GM18508 (cell line): Measurements from ENCODE around the gene MEF2A.
"Not testable (repeated sequence)": the region's sequence is repeated elsewhere in the genome, so short reads cannot be mapped to it uniquely, and the experiment has no call there.

ENCODE experiments used
- ATAC-seq: cut with Tn5 transposase; IDR thresholded peaks from one replicate; pipeline ENCODE4 v1.9.1; 2021; ENCODE audit warnings: moderate number of reproducible peaks; ENCODE audit not compliant: insufficient read depth, unreplicated experiment

Gene MEF2A

DNA sequence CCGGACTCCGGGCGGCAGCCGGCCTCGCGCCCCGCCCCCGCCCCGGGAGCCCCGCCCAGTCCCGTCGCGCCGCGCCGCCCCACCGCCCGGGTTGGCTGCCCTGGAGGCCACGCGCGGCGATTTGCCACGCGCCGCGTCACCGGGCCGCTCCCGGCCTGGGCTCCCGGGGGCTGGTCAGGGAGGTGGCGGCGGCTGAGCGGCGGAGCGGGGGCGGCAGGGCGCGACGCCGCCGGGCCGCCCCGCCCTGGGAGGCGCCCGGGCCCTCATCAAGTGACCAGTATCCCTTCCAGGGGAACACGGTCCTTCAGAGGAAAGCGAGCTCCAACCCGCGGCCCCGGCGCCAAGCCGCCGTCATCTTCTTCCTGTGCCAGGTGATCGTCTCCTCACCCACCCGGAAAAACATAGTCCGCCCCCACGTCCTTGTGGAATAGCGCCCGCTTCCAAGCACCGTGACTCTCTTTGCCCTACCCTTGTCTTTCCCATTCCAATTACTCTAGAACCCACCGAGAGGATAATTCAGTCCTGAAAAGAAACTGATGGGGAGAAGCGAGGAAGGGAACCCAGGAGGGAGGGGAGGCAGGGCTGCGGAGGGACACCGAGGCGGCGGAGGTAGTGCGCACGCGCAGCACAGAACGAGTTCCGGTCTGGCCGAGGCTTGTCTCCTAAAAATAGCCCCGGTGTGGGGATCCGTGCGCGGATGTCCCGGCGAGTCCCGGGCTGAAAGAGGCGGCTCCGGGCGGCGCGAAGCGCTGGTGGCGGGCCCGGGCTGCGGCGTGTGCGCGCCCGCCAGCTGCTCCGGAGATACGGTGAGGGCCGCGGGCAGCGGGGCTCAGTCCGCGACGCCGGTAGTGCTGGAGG is at the start of gene MEF2A:
Gene MEF2A (plus strand): TSS at position 686 of the 858 bp plus-strand sequence. CDS start 67,136 bp downstream, outside the sequence.
- no peak for ATAC-seq

DNA sequence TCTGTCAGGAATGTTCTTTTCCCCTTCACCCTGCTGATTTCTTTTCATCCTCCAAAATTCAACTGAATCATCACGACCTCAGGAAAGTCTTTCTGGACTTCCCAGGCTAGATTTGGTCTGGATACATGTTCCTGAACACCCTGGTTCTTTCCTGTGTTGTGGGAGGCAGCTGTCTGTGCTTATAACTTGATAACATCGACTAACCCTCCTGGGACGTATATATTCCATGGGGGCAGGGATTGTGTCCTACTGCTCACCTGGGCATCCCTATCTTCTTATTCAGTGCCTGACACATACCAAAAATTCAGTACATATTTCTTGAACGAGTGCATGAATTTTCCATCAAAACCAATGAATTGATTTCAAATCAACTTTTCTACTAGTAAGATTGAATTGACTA is 47.6 kb upstream of the MEF2A start:
- no peak for ATAC-seq

DNA sequence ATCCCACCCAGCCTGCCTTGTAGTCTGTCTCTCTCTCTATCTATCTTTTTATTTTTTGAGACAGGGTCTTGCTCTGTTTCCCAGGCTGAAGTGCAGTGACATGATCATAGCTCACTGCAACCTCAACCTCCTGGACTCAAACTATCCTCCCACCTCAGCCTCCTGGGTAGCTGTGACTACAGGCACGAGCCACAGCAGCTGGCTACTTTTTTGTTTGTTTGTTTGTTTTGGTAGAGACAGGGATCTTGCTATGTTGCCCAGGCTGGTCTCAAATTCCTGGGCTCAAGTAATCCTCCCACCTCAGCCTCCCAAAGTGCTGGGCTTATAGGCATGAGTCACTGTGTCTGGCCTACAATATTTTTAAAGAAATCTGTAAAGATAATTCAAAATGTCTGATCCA is 46.4 kb upstream of the MEF2A start:
- not testable (repeated sequence) for ATAC-seq

DNA sequence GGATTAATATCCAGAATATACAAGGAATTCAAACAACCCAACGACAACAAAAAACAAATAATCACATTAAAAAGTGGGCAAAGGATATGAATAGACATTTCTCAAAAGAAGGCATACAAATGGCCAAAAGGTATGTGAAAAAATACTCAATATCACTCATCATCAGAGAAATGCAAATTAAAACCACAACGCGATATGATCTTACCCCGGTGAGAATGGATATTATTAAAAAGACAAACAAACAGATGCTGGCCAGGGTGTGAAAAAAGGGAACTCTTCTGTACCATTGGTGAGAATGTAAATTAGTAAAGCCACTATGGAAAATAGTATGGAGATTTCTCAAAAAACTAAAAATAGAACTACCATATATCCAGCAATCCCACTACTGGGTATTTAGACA is 43.5 kb upstream of the MEF2A start:
- no peak for ATAC-seq

DNA sequence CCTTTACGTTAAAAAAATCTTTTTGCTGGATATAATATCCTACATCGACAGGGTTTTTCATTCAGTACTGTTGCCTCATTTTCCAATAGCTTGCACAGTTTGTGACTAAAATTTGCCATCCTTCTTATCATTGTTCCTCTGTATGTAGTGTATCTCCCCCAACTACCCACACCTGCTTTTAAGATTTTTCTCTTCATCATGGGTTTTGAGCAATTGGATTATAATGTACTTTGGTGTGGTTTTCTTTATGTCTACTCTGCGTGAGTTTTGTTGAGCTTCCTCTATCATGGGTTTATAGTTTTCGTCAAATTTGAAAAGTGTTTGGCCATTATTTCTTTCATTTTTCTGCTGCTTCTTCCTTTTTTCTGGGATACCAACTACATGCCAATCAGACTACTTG is 39.6 kb upstream of the MEF2A start:
- ATAC-seq = no peak

DNA sequence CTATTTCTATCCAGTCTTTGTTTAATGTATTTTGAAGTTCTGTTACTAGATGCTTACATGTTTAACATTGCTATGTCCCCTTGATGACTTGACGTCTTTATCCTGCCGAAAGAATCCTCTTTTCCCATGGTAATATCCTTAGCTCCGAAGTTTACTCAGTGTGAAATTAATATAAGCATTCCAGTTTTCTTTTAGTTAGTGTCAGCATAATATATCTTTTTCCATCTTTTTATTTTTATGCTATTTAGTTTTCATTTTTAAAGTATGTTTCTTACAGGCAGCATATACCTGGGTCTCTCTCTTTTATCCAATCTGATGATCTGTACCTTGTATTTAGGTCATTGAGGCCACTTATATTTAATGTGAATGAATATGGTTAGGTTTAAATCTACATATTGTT is 39.1 kb upstream of the MEF2A start:
- ATAC-seq = no peak

DNA sequence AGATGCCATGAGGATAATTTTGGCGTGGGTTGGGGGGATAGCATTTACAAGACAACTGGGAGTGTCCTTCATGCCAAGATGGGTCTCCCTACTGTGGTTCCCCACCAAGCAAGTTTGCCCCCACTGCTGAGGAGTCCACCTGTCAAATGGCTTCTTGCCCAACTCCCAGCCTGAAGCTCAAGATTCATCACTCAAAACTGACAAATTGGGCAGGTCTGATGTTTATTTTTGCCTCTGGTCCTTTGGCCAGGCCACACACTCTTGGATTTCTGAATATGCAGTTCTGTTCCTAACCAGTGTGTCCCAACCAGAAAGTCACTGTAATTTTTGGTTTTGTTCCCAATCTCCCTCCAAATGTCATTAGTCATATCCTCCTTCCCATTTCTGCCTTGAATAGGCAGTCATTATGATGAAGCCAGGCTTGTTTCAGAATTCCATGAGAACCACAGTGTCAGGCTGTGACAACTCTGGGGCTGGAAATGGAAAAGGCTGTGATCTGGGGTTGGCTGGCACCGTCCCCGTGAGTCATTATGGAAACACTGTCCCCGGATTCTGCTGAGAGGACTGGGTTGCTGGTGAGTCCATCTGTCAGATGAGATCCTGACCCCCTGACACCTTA is 29.3 kb upstream of the MEF2A start:
- ATAC-seq = no peak

DNA sequence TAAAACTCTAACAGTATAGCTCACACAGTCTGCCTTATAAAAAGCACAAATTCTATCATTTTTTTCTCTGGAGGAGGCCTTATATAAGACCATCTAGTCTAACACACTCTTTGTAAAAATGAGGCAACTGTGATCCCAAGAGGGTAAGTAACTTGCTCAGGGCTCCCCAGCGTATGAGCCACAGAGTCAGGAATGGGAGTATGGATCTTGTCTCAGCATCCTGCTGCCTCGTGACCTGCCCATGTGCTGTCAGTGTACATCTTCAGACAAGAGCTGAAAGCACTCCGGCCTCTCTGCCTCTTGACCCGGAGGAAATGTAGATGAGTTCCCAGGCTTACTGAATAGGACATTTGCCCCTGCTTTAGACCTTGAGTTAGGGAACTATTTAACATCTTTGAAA is 28.4 kb upstream of the MEF2A start:
- ATAC-seq = no peak

DNA sequence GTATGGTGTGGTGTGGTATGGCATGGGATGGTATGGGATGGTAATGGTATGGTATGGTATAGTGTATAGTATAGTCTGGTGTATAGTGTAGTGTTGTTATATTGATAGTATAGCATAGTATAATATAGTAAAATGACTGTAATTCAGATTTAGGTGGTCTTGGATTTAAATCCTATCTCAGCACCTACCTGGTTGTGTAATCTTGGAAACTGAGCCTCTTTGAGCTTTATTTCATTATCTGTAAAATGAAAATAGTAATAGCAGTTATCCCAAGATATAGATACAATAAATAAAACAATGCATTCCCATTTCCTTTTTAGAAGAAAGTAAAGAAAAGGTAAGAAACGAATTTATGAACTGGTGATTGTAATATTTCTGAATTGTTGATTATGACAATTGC is 27.5 kb upstream of the MEF2A start:
- ATAC-seq = no peak

DNA sequence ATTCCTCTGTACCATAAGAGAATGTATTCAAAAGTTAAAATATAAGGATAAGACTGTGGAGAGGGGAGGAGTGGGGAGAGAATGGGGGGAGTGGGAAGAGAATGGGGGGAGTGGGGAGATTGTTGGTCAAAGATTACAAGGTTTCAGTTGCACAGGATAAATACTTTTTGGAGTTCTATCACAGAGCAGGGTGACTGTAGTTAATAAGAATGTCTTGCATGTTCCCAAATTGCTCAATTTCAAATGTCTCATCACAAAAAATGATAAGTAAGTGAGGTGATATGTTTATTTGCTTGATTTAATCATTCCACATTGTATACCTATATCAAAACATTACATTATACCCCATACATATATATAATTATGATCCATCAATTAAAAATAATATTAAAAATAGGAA is 23.0 kb upstream of the MEF2A start:
- no peak for ATAC-seq

DNA sequence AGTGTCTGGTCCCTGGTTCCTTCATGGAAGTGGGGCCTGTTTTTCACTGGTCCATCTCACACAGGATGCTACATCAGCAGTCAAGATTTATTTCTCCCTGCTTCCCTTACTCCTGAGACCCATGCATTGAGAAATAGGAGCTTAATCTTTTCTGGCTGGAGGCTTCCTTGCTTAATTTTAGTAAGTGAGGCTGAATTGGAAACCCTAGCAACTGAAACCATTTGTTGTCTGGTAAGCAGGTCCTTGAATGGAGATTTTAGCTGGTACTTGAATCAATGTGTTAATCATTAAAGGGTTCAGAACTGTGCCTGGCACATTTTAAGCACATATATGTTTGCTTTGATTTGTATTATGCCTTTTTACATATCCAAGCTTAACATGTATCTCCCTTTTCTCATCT is 20.2 kb upstream of the MEF2A start:
- no peak for ATAC-seq

DNA sequence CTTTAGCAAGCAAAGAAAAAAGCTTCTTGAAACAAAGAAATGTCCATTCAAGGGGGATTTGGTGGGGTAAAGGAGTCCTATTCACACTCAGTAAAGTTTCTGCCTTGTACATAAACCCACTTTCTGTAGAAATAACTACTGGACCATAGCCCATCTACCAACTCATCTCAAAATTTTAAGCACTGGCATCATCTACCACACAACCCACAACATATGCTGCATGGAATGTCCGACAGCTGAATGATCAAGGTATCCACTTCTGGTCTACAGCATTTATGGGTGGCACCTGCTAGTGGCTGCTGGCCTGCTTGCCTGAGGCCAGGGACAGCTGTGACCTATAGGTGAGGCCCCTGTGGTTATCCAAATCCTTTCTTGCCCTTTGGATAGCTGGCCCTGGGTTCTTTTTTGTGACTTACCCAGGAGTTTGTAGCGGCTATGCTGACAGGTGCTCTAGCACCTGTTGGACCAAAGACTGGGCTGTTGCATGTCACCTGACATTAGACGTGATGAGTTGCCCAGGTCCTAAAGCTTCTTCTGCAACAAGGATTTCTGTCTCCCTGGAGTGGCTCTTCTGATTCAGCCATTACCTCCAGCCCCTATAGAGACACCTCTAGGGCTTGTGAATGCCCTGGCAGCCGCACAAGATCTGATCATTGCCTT is 19.2 kb upstream of the MEF2A start:
- no peak for ATAC-seq

DNA sequence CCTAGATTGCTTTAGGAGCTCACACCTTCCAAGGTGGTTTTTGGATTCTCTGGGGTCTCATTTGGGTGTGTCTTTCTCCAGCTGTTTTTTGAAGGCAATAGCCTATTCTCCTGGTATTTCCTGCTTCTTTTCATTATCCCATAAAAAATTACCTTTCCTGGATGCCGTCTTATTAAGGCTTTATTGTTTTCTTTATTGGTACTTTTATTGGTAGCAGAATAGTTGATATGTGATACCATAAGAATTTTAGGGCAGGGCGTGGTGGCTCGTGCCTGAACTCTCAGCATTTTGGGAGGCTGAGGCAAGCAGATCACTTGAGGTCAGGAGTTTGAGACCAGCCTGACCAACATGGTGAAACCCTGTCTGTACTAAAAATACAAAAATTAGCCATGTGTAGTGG is 18.3 kb upstream of the MEF2A start:
- no peak for ATAC-seq

DNA sequence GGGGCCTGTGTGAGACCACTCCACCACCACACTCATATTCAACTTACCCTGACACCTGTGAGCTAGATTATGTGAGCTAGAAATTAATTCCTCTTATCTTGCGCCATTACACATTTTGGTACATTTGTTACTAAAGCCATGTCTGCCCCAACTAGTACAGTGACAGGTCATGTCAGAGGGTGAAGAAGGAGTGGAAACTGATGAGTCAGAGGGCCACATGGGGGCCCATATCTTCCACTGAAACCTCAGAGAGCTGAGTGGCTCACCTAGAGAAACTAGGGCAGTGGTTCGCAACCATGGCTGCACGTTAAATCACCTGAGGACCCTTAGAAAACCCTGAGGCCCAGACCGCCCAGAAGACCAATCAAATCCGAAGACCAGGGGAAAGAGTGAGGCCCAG is 15.7 kb upstream of the MEF2A start:
- no peak for ATAC-seq

DNA sequence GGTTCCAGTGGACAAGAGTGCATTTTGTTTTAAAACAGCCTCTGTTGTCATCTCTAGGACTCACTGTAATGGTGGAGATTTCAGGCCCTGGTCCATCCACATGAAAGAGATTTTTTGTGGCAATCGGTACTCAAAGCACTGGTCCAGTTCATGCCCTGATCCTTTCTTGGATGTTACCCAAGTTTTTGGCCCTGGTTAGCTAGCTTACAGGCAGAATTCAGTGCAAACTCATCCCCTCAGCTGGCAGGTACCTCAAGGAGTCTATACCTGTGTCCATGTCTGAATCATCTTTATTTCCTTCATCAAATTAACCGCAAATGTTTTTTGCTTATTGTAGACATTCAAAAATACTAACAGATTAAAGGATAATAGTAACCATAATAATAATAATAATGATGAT is 13.7 kb upstream of the MEF2A start:
- ATAC-seq = no peak

DNA sequence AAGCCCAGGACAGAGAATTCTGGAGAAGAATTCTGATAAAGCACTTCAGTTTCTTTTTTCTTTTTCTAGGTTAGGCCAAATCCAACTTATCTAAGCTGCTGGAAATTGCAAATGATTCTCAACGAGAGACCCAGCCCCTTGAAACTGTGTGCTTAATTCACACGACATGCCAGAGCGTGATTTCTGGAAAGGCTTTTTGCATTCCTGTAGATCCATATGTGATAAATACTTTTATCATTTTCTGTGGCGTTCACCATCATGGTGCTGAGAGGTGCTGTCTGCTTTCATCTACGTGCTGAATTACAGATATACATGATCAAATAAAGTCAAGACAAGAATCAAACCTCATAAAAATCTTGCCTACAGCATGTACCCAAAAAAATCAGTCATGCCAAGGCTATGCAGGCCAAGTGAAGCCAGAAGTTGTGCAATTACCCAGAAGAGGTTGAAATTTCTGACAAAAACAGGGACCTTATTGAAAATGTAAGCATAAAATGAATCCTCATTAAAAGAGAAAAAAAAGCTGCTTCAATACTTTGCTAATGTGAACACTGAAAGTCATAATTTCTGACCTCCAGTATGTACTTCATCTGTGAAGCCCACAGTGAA is 10.8 kb upstream of the MEF2A start:
- no peak for ATAC-seq

DNA sequence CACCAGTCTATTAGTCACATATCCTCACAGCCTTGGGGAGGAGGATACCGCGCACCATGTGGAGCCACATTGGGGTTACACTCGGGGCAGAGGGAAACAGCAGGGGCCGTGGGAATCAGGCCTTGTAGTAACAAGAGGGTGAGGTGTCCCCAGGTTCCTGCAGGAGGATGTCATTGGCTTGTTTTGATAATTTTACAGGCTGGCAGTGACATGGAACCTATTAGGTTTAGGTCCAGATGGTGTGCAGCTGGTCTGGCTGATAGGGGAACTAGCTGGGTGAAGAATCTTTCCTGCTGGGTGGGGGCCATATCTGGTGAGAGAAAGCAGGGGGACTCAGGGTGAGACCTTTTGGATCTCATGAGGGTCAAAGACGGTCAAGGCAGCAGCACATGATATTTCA is 9.8 kb upstream of the MEF2A start:
- ATAC-seq = no peak

DNA sequence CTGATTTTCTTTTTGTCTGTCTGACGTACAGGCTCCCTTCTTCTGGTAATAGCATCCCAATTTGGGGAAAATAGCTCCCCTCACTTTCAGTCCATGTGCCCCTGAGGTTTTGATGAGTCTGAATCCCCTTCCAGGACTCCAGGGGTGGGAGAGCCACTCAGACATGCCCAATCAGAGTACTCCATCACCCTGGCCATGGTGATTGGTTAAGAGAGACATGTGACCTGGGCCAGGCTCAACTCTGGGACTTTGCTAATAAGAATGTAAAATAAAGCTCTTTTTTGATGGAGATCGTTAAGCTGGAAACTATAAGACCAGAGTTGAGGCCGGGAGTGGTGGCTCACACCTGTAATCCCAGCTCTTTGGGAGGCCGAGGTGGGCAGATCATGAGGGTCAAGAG is 9.2 kb upstream of the MEF2A start:
- ATAC-seq = no peak

DNA sequence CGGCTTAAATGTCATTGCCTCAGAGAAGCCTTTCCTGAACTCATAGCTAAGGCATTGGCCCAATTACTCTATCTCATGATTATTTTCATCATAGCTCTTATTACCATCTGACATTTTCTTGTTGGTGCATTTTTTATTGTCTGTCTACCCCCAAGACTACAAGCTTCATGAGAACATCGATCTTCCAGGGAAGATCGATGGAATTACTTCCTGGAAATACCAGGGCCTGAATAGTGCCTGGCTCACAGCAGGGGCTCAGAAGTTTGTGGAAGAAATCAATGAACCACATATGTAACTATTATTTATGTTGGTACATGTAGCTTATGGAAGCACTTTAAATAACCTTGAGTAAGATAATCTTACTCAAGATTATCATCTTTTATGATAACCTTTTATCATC is 7.7 kb upstream of the MEF2A start:
- no peak for ATAC-seq

DNA sequence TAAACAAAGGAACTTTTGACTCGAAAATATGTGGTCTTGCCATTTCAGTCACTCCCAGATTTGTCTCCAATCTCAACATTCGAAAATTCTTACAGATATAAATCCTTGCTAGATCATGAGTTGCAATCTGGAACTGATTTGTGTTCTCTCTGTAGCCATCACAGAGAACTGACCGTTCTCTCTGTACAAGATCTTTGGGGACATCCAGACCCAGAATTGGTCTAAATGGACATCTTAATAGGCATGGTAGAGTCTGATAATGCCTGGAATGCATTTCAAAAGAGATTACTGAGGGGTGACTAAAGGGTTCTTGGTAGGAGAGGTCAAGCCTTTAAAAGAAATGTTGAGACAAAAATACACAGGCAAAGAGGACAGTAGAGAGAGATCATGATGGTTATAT is 7.2 kb upstream of the MEF2A start:
- ATAC-seq = no peak
